Measurements from ENCODE around the gene ATP2C2. TPM values are rescaled to one million over a fixed set of nuclear protein-coding genes. Genes with fewer than 3 reads are reported as not detected.
A peak's percentile ranks its signal among the peaks of the same experiment; 100 is the strongest.

ATP2C2 gene
- total RNA-seq, 6 experiments from 2014 or later = 0.18 to 0.51 (median 0.32) TPM; not detected in 2

- ATAC-seq (no peak), DNase-seq (no peak)
- Histone ChIP-seq H3K27ac (no peak overlapping the region), H3K9me3 (no peaks in the 10 kb centered on the region), H3K36me3 (no peaks in the 10 kb centered on the region), H3K4me3 (no peak overlapping the region), H3K27me3 (no peaks in the 10 kb centered on the region), H3K4me1 (no peaks in the 10 kb centered on the region)
- intact Hi-C loops (cut with DNase I) = no loop called here
- no peak for TF ChIP-seq CTCF (IDR thresholded peaks at IDR 0.05)
- no peak for TF ChIP-seq POLR2A (IDR thresholded peaks at IDR 0.05)
- WGBS (ENCODE audit: insufficient coverage, low coverage, low lambda C conversion rate, missing lambda C conversion rate) = 63% methylated on average over 4 of the region's 7 CpGs
These were observed 109.3 kb downstream of the ATP2C2 start for GRCh38 chr16:84477661-84478060.

GRCh38 chr16:84478172-84478947 lies 110.0 kb downstream of the ATP2C2 start:
- no peak overlapping the region for H3K27ac ChIP-seq
- no peaks in the 10 kb centered on the region for H3K36me3 ChIP-seq
- no peaks in the 10 kb centered on the region for H3K9me3 ChIP-seq
- TF ChIP-seq CTCF (IDR thresholded peaks at IDR 0.05) (no peak), POLR2A (IDR thresholded peaks at IDR 0.05) (no peak)
- DNase-seq = peak in 1 of 3 donors; percentile 6
- no peak overlapping the region for H3K4me3 ChIP-seq
- no peaks in the 10 kb centered on the region for H3K4me1 ChIP-seq
- intact Hi-C loops (cut with DNase I) = no loop called here
- 89% methylated on average over 10 of the region's 13 CpGs for WGBS (ENCODE audit: insufficient coverage, low coverage, low lambda C conversion rate, missing lambda C conversion rate)
- no peak for ATAC-seq
- no peaks in the 10 kb centered on the region for H3K27me3 ChIP-seq

- no peaks in the 10 kb centered on the region for H3K36me3 ChIP-seq
- H3K27me3 ChIP-seq = no peaks in the 10 kb centered on the region
These were observed 111.5 kb downstream of the ATP2C2 start for GRCh38 chr16:84479716-84480450.

More at GRCh38 chr16:84479716-84480450, 111.5 kb downstream of the ATP2C2 start:
- TF ChIP-seq CTCF (IDR thresholded peaks at IDR 0.05) = no peak
- no peak for TF ChIP-seq POLR2A (IDR thresholded peaks at IDR 0.05)
- no peaks in the 10 kb centered on the region for H3K4me1 ChIP-seq
- no peak for DNase-seq
- 90% methylated on average over 4 of the region's 16 CpGs for WGBS (ENCODE audit: insufficient coverage, low coverage, low lambda C conversion rate, missing lambda C conversion rate)
- intact Hi-C loops (cut with DNase I) = loop anchor here in 1 of 2 donors (5.0 kb wide), 1 partner anchor 203 kb away; no protein-coding TSS in a partner anchor
- ATAC-seq = no peak
- no peak overlapping the region for H3K27ac ChIP-seq
- H3K4me3 ChIP-seq = no peak overlapping the region
- no peaks in the 10 kb centered on the region for H3K9me3 ChIP-seq

Data from right lobe of liver (tissue), 6 donors.